NCI-H2081 treated with DMSO at 0.1 percent for 48 hours (cell line): ENCODE data around the gene TBX3.

Source experiments
- DNase-seq: peaks from one replicate; lab custom pipeline; 2025; lab: John Stamatoyannopoulos, UW

TBX3 gene

GRCh38 chr12:114682785-114683708 lies 928 bp downstream of the TBX3 start:
- no peak for DNase-seq

- DNase-seq, result no peak
Observed at GRCh38 chr12:114682106-114682784, 1.7 kb downstream of the TBX3 start.

- DNase-seq, result no peak
Observed at GRCh38 chr12:114681116-114681871, 2.7 kb downstream of the TBX3 start.

- DNase-seq, result no peak
Observed at GRCh38 chr12:114680604-114681069, 3.3 kb downstream of the TBX3 start.

- DNase-seq, result no peak
Observed at GRCh38 chr12:114679942-114680341, 4.0 kb downstream of the TBX3 start.

GRCh38 chr12:114679452-114679875 lies 4.5 kb downstream of the TBX3 start:
- DNase-seq, result no peak

- DNase-seq, result no peak
Observed at GRCh38 chr12:114678718-114679117, 5.3 kb downstream of the TBX3 start.

GRCh38 chr12:114678028-114678427 lies 5.9 kb downstream of the TBX3 start:
- no peak for DNase-seq

GRCh38 chr12:114676142-114676741 lies 7.7 kb downstream of the TBX3 start:
- no peak for DNase-seq

GRCh38 chr12:114674251-114675047 lies 9.5 kb downstream of the TBX3 start:
- DNase-seq, result no peak

GRCh38 chr12:114673901-114674250 lies 10.1 kb downstream of the TBX3 start:
- no peak for DNase-seq

GRCh38 chr12:114673169-114673833 lies 10.7 kb downstream of the TBX3 start:
- DNase-seq, result no peak

- DNase-seq, result no peak
Observed at GRCh38 chr12:114672817-114673168, 11.2 kb downstream of the TBX3 start.

GRCh38 chr12:114671443-114672411 lies 12.2 kb downstream of the TBX3 start:
- no peak for DNase-seq

- DNase-seq, result no peak
Observed at GRCh38 chr12:114671066-114671442, 12.9 kb downstream of the TBX3 start.

- DNase-seq, result no peak
Observed at GRCh38 chr12:114670291-114670980, 13.5 kb downstream of the TBX3 start.

GRCh38 chr12:114669401-114670290 lies 14.3 kb downstream of the TBX3 start:
- DNase-seq, result no peak

GRCh38 chr12:114668886-114669288 lies 15.1 kb downstream of the TBX3 start:
- DNase-seq, result no peak
